ENCODE data around the gene SMIM41.

GRCh38 chr12:52079576-52080402 is at the start of gene SMIM41:
- TF ChIP-seq POLR2A (IDR thresholded peaks at IDR 0.05) (peak in 1 of 4 donors; percentile 47), EP300 (IDR thresholded peaks at IDR 0.05) (no peak), POLR2AphosphoS5 (IDR thresholded peaks at IDR 0.05) (peak in 1 of 2 donors; percentile 7)
